ENCODE data around the gene PDS5A. TPM values are rescaled to one million over a fixed set of nuclear protein-coding genes. Genes with fewer than 3 reads are reported as not detected.

PDS5A gene, protein sequence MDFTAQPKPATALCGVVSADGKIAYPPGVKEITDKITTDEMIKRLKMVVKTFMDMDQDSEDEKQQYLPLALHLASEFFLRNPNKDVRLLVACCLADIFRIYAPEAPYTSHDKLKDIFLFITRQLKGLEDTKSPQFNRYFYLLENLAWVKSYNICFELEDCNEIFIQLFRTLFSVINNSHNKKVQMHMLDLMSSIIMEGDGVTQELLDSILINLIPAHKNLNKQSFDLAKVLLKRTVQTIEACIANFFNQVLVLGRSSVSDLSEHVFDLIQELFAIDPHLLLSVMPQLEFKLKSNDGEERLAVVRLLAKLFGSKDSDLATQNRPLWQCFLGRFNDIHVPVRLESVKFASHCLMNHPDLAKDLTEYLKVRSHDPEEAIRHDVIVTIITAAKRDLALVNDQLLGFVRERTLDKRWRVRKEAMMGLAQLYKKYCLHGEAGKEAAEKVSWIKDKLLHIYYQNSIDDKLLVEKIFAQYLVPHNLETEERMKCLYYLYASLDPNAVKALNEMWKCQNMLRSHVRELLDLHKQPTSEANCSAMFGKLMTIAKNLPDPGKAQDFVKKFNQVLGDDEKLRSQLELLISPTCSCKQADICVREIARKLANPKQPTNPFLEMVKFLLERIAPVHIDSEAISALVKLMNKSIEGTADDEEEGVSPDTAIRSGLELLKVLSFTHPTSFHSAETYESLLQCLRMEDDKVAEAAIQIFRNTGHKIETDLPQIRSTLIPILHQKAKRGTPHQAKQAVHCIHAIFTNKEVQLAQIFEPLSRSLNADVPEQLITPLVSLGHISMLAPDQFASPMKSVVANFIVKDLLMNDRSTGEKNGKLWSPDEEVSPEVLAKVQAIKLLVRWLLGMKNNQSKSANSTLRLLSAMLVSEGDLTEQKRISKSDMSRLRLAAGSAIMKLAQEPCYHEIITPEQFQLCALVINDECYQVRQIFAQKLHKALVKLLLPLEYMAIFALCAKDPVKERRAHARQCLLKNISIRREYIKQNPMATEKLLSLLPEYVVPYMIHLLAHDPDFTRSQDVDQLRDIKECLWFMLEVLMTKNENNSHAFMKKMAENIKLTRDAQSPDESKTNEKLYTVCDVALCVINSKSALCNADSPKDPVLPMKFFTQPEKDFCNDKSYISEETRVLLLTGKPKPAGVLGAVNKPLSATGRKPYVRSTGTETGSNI (N-terminal part only)
- total RNA-seq, result 58.0 and 79.9 TPM in 2 replicates

DNA sequence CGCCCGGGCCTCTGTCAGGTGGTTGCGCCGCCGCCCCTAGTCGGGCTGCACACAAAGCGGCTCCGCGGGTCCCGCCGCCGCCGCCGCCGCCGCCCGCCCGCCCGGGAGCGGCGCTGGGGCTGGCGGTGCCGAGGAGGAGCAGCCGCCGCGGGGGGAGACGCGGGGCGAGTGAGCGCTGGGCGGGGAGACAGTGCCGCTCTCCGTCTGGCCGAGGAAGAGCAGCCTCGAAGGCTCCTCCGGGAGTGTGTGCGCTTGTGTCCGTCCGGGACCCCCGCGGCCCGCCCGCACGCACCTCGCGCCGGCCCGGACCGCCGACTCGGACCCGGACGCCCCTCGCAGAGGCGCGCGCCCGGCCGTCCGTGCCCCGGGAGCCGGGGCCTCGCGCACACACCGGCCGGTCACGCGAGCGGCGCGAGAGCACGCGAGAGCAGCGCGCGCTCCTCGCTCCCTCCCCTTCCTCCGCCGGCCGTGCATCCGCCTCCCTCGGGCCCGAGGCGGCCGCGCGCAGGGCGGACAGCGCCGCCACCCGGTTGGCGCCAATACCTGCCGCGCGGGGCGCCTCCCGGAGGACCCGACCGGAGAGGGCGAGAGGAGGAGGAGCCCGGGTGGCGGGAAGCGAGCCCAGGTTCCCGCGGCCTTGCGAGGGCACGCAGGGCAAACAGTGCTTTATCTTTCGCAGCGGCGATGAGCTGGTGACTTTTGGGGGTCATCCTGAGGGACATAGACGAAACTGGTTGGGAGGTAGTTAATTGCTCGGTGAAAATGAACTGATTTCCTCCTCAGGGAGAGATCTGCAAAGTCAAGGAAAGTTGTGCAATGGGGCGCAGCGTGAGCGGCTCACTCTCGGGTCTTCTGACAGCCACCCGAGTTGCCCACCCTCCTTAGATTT lies at the start of gene PDS5A:
Gene PDS5A, minus strand, starts transcription at position 423 of the 889 bp plus-strand sequence. CDS start 1,334 bp downstream, outside the sequence.

Small RNAs within 50 kb of the gene (small RNA-seq; reads per million reads assigned to genes)
- not detected for gene RNA5SP159 (ENCODE audit: low replicate concordance)

Other genes with a start within 250 kb of the PDS5A start
- 8.6 and 14.2 TPM in 2 replicates for gene N4BP2, start 78.9 kb upstream of the PDS5A start, total RNA-seq
- gene RHOH, start 219.1 kb upstream of the PDS5A start, total RNA-seq, result 0.44 TPM in 1 of 2 replicates, not detected in the other